NK-92 (cell line): ENCODE results near the gene TMC7.
"Not testable (repeated sequence)": the region's sequence is repeated elsewhere in the genome, so short reads cannot be mapped to it uniquely, and the experiment has no call there.

ENCODE experiments used
- DNase-seq: peaks from one replicate; lab custom pipeline; 2025; ENCODE audit not compliant: unreplicated experiment; lab: John Stamatoyannopoulos, UW

TMC7 gene

DNA sequence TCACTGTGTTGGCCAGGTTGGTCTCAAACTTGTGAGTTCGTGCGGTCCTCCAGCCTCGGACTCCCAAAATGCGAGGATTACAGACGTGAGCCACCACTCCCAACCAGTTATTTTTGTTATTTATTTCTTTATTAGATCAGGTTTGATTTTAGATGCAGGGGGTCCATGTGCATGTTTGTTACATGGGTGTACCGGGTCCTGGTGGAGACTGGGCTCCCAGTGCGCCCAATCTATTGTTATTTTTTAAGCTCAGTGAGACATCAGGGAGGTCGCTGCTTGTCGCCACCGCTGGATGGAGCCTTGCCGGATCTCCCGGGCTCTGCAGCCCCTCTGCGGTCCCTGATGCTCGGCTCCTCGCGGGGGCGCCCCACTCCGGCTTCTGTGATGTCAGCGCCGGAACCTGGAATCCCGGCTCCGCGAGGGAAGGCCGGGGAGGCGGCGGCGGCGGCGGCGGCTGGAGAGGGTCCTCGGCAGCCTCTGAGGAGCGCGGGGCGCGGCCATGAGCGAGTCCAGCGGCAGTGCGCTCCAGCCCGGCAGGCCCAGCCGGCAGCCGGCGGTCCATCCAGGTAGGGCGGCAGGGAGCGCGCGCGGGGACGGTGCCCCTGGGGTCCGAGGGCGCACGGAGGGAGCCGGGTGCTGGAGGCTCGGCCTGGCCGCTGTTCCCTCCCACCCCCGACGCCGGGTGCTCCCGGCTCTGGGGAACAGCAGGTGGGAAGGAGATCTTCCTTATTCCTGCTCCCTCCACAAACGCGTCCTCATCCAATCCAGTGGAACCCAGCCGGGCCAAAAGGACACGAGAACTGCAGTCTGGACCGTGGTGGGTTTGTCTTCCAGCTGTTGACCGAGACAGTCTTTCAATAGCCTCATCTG lies at the start of gene TMC7:
TMC7 (plus strand) TSS at position 370 of the 870 bp plus-strand sequence; CDS start at position 500, 130 bp downstream.
- DNase-seq: no peak

DNA sequence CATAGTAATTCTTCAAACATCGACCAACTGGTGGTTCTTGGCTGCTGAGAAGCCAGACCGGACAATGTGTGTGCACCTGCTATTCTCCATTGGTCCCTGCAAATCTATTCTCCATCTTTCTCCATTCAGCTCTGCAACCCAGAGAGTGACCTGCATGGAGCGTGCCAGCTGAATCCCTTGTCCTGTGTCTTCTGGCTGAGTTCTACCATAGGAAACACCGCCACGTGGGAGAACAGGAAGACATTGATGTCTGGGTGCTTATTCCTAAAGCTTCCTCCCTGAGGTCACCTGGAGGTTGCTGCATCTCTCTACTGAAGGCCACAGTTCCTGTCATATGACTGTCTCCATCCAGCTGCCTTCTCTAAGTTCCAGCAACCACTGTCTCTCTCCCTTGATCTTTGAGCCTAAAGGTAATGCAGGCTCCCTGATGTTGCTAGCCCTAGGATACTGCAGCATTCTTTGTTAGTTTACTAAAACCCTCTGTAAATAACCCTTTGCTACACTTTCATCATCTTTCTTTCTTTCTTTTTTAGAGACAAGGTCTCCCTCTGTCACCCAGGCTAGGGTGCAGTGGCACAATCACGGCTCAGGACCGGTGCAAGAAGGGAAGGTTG lies 46.9 kb upstream of the TMC7 start:
- no peak for DNase-seq

DNA sequence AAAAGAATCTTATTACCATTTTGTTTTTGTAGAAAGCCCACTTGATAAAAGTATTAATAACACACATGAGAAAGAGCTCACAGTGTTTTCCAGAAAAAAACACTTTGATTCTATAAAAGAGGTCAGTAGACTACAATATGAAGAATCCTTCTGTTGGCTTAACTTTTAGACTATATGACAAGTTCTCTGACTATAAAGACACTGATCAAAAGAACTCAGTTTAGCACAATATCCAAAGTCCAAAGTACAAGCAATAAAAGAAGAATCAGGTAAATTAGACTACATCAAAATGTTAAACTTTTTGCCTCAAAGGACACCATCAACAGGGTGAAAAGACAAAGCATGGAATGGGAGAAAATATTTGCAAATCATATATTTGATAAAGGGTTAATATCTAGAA lies 46.3 kb upstream of the TMC7 start:
- DNase-seq: no peak

DNA sequence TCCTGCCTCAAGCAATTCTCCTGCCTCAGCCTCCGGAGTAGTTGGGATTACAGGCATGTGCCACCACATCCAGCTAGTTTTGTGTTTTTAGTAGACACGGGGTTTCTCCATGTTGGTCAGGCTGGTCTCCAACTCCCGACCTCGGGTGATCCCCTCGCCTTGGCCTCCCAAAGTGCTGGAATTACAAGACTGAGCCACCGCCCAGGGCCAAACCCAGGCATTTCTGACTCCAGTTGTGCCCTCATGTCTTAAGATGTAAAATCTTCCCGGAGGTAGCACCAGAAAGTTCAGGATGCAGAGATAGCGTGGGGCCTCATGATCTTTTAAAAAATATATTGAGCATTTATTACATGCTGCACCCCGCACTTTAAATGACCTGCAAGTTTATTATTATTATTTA lies 44.7 kb upstream of the TMC7 start:
- no peak for DNase-seq

DNA sequence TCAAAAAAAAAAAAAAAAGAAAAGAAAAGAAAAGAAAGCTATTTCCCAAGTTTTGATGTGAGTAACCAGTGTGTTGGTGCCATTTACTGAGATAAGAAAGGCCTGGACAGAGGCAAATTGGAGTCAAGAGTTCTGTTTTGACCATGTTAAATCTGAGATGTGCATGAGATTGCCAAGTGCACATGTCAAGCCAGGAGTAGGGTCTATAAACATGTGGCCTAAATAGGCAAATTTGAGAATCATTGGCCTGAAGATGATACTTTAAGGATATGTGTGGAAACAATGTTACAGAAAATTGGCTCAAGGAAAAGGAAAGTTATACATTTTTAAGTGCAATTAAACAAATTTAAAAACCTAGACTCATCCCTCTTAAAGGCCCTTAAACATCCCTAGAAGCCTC lies 42.3 kb upstream of the TMC7 start:
- no peak for DNase-seq

DNA sequence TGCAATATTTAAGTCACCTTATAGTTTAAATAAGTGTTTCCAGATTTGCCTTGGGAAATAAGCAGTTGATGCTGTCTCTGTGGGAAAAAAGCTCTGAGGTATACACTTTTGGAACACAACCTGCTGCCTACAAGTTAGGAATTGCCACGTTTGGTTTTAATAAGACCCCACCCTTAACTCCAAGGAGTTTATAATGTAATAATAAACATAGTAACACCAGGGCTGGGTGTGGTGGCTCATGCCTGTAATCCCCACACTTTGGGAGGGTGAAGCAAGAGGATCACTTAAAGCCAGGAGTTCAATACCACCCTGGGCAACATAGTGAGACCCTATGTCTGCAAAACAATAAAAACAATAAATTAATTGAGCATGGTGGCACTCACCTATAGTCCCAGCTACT lies 41.7 kb upstream of the TMC7 start:
- no peak for DNase-seq

DNA sequence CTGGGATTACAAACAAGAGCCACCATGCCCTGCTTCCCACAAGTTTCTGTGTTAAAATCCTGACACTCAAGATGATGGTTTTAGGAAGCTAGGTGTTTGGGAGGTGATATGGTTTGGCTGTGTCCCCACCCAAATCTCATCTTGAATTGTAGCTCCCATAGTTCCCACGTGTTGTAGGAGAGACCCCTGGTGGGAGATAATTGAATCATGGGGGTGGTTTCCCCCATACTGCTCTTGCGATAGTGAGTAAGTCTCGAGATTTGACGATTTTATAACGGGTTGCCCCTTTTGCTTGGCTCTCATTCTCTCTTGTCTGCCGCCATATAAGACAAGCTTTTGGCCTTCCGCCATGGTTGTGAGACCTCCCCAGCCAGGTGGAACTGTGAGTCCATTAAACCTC lies 40.3 kb upstream of the TMC7 start:
- no peak for DNase-seq

DNA sequence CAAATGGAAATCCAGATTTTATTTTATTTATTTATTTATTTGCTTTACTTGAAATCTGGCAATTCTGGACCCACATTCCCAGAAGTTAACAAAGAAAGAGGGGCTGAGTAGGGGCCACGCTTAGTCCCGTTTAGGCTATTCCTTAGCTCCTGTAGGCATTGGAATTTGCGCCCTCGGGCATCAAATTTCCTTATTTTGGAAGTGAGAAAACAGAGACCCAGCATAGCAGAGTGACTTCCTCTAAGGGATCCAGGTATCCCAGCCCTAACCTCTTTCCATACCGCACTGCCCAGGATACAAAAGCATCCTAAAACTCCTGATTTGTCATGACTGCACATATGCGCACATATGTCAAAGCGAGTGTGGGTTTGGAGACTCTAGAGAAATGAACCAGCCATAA lies 38.5 kb upstream of the TMC7 start:
- DNase-seq: no peak

DNA sequence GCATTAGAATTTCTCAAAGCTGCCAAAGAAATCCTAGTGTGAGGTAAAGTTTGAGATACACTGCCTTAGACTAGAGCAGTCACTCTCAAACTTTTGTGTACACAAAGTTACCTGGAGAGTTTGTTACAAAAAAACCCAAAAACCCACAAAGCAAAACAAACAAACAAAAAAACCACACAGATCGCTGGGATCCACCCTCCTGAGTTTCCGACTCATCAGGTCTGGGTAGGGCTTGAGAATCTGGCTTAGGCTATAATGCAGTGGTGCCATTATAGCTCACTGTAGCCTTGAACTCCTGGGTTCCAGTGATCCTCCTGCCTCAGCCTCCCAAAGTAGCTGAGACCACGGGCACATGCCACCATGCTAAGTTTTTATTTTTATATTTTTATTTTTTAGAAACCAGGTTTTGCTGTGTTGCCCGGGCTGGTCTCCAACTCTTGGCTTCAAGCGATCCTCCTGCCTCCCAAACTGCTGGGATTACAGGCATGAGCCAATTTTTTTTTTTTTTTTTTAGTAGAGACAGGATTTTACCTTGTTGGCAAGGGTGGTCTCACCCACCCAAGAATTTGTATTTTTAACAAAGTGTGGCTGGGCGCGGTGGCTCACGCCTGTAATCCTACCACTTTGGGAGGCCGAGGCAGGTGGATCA lies 35.2 kb upstream of the TMC7 start:
- no peak for DNase-seq

DNA sequence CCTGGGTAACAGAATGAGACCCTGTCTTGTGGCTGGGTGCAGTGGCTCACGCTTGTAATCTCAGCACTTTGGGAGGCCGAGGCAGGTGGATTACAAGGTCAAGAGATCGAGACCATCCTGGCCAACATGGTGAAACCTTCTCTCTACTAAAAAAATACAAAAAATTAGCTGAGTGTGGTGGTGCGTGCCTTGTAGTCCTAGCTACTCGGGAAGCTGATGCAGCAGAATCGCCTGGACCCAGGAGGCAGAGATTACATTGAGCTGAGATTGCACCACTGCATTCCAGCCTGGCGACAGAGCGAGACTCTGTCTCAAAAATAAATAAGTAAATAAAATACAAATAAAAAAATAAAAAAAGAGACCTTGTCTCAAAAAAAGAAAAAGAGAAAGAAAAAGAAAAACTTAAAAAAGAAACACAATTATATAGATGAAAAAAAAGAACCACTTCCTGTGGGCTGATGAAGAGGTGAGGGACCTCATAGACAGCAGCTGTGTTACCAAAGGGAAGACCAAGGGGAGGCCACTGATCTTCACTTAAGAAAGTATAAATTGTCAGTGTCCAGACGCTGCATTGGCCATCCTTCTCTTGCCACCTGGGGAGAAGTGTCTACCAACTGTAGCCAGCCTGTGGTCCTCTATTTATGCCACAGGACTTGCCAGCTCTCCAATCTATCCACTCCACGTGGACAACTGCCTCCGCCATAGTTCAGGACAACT lies 33.1 kb upstream of the TMC7 start:
- DNase-seq: no peak

DNA sequence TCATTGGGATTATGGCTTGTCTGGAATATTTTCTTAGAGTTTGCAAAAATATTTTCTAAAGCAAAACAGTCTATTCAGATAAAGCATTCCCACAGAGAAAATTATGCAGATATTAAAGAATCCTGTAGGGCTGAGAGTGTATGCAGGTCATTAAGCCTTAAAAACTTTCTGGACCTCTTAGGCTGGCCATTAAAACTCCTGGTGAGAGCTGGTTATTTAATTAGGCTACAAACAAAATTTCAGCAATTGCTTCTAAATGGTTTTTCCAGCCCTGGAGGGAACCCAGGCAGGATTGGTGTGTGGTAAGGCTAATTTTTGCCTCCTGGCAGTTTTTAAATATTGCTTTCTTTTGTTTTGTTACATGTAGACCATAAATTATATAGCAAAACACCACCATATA lies 30.2 kb upstream of the TMC7 start:
- DNase-seq: no peak

DNA sequence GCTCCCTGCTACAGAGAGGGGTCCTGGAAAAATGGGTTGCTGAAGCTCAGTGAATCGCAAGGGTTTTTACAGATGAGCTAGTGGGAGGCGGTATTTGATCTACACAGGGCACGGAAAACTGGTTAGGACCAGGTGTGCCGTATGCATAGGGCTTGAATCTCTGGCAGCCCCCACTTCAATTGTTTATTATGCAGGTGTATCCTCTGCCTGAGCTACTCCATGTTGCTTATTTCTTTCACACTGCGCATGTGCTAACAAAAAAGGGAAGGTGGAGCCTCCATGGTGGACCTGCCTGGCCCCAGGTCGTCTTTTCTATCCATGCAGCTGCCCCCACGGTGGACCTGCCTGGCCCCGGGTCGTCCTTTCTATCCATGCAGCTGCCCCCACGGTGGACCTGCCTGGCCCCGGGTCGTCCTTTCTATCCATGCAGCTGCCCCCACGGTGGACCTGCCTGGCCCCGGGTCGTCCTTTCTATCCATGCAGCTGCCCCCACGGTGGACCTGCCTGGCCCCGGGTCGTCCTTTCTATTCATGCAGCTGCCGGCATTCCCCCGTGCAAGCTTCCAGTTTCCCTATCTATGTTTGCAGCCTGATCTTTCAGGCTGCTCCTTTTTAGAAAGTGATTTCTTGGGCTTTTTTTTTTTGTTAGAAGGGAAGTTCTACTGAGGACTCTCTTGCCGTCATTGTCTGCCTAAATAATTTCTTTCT lies 27.7 kb upstream of the TMC7 start:
- DNase-seq: not testable (repeated sequence)

DNA sequence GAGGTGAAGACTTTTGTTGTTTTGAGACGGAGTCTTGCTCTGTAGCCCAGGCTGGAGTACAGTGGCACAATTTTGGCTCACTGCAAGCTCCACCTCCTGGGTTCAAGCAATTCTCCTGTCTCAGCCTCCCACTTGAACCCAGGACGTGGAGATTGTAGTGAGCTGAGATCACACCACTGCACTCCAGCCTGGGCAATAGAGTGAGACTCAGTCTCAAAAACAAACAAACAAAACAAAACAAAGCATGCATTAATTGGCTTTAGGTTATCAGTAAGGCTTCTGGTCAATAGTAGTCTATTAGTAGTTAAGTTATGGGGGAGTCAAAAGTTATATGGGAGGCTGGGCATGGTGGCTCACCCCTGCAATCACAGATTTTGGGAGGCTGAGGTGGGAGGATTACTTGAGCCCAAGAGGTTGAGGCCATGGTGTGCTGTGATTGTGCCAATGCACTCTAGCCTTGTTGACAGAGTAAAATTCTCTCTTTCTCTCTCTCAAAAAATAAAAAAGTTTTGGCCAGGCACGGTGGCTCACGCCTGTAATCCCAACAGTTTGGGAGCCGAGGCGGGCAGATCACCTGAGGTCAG lies 27.0 kb upstream of the TMC7 start:
- not testable (repeated sequence) for DNase-seq

DNA sequence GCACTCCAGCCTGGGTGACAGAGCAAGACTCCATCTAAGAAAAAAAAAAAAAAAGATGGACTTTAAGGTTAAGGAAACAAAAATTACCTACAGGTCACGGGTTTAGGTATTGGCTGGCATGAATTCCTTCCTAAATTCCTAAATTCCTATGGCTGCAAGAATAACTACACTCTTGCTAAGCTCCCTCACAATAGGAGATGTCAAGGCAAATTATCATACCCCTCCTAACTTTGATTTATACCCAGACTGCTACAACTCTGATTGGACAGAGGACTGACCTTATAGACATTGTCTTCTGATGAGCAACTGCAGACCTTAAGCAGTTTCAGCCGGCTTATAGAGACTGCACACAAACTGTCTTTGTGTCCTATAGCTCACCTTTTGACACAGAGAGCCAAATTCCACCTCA lies 25.1 kb upstream of the TMC7 start:
- no peak for DNase-seq

DNA sequence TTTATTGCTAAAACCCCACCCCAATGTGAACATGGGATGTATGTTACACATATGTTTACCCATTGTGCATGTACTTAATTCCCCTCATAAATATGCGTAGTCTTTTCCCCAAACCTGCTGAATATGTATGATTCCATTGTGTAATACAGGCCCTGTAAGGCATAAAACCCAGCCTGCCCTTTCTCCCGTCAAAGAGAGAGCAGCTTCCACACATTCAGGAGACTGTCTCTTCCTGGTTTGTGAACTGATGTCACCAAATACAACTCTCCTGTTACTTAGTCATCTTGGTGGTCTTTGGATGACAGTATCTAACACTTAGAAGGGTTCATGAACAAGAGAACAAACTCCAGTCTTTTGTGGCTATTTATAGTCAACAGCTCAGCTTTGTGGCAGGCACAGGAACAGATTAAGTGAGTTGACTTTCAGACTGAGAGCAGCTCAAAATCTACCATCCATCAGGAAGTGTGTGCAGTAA lies 24.7 kb upstream of the TMC7 start:
- no peak for DNase-seq

DNA sequence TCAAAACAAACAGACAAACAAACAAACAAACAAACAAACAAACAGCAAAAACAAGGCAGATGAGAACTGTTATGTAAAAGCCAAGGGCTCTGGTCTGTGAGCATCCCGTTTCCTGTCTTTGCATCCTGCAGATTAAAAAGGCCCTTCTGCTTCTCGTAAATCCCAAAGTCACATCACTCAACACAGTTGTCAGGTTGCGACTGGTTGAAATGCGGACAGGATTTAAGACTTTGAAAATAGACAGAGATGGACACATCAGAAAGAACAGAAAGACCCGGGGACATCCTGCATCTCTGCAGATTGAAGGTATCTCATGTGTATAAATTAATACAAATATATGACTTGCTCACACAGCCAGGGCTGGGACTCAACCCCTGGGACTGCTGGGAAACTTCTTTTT lies 18.2 kb upstream of the TMC7 start:
- no peak for DNase-seq

DNA sequence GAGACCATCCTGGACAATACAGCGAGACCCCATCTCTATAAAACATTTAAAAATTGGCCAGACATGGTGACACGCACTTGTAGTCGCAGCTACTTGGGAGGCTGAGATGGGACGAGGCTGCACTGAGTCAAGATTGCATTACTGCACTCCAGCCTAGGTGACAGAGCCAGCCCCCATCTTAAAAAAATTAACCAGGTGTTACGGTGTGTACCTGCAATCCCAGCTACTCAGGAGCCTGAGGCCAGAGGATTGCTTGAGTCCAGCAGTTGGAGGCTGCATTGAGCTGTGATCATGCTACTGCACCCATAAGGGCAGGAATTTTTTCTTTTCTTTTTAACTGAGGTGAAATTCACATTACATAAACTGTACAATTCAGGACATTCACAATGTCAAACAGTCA lies 16.9 kb upstream of the TMC7 start:
- no peak for DNase-seq

DNA sequence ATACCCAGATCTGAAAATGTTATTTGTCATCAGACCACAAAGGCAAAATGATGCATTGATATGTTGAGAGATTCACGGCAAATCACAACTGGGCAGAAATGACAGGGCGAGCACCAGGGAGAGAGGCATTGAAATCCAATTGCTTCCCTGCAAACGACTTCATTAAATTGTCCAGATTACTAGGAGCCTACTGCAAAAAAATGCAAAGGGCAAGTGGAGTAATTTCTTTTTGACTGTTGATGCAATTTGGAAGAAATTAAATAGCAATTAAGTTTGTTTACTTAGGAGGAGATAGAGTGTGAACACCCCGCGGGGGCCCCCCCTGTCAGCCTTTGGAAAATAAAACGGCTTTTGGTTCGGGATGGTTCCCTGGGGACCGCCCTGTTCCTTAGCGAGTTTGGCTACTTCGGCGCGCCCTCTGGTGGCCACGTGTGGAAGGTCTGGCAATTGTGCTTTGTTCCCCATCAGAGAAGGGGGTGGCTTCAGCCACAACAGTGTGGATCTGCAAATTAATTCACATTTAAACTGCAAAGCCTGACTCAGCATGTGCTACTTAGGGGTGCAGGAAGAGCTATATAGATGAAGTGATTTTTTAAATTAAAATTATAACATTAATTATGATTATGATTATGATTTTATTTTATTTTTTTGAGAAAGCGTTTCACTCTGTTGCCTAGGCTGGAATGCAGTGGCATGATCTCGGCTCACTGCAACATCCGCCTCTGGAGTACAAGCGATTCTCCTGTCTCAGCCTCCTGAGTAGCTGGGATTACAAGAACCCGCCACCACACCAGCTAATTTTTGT lies 14.5 kb upstream of the TMC7 start:
- no peak for DNase-seq

DNA sequence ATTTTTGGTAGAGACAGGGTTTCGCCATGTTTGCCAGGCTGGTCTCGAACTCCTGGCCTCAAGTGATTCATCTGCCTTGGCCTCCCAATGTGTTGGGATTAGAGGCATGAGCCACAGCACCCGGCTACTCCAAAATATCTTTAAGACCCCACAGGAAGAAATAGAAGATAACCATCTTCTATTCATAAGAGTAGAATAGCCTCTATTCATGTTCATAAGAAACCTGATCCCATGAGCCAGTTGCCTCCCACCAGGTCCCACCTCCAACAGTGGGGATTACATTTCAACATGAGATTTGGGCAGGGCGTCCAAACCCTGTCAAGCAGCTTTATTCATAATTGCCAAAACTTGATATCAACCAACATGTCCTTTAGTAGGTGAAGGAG lies 13.9 kb upstream of the TMC7 start:
- no peak for DNase-seq

DNA sequence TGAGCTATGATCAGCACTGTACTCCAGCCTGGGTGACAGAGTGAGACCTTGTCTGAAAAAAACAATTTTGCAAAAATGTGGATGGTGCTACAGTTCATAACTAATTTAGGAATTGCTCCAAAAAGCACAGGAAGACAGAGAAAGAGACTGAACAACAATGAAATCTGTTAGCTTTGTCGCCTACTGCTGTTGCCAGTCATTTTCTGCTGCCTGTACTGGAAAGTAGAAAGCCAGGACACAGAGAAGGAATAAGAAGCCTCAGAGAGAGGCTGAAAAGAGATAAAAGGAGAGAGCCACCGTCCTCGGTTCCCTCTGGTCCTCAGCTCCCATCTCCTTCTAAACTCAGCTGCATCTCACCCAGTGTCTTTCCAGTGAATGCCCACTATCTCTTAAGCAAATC lies 8.6 kb upstream of the TMC7 start:
- no peak for DNase-seq
